Measurements from ENCODE around the gene KCNMB2. TPM values are rescaled to one million over a fixed set of nuclear protein-coding genes. Genes with fewer than 3 reads are reported as not detected.

The KCNMB2 gene
- polyA plus RNA-seq, 1 experiment, result not detected

DNA sequence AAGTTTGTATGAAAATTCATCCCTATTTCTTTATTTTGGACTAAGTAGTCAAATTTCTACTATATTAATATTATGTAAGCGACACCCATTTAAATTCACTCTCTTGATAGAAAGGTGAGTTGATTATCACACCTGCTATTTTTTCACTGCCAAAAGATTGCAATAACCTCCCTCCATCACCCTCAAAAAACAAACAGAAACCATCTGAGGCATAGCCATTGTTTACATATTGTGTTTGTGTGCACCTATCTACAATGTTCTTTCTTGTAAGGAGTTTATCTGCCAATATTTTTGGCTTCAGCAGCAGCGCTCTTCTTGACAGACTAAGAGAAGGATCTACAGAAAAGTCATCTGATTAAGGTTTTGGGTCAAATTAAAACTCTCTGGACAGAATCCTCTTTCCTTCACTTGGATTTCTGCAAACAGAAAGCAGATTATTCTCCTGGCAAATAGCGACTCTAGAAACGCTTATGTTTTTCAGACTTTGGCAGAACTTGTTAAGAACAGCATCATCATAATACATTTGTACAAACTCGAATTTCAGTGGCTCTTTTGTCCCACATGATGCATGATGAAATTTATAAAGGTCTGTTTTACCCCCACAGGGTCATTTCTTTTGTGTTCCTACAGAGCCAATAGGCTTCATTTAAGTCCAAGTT, 48.6 kb downstream of the KCNMB2 start:
- POLR2A ChIA-PET, result no interaction called here
- H3K27me3 ChIP-seq (ENCODE audit: control insufficient read depth, insufficient read depth, low read length), result no peaks in the 10 kb centered on the region
- TF ChIP-seq, protein P1, sequence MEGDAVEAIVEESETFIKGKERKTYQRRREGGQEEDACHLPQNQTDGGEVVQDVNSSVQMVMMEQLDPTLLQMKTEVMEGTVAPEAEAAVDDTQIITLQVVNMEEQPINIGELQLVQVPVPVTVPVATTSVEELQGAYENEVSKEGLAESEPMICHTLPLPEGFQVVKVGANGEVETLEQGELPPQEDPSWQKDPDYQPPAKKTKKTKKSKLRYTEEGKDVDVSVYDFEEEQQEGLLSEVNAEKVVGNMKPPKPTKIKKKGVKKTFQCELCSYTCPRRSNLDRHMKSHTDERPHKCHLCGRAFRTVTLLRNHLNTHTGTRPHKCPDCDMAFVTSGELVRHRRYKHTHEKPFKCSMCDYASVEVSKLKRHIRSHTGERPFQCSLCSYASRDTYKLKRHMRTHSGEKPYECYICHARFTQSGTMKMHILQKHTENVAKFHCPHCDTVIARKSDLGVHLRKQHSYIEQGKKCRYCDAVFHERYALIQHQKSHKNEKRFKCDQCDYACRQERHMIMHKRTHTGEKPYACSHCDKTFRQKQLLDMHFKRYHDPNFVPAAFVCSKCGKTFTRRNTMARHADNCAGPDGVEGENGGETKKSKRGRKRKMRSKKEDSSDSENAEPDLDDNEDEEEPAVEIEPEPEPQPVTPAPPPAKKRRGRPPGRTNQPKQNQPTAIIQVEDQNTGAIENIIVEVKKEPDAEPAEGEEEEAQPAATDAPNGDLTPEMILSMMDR (IDR thresholded peaks at IDR 0.05; ENCODE audit: insufficient read depth, low read depth, low read length), result no peak
- no peak overlapping the region for H3K4me3 ChIP-seq (ENCODE audit: low read depth, low read length)
- DNase-seq (ENCODE audit: low read depth), result no peak
- H3K36me3 ChIP-seq (ENCODE audit: control insufficient read depth, insufficient read depth, low read length), result no peaks in the 10 kb centered on the region
- CTCF ChIA-PET, result no interaction called here

DNA sequence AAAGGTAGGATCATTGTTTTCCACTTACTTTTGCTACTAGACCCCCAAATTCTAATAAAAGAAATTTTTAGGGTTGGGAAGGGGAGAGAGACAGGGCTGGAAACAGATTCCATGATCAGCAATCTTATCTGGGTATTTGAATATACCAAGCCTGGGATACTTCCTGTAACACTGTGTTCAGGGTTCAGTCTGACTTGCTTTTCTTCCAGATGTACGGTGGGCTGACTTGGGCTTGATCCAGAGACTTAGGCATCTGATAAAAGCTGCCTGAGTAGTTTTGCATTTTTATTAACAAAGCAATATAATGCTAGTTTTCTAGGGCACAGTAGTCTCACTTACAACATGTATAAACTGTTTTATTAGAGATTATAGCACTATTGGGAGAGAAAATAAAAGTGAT, 49.2 kb downstream of the KCNMB2 start:
- TF ChIP-seq, protein P1 (IDR thresholded peaks at IDR 0.05; ENCODE audit: insufficient read depth, low read depth, low read length), result no peak
- ChIA-PET CTCF (no interaction called here), POLR2A (no interaction called here)
- H3K4me3 ChIP-seq (ENCODE audit: low read depth, low read length), result no peak overlapping the region
- H3K27me3 ChIP-seq (ENCODE audit: control insufficient read depth, insufficient read depth, low read length), result no peaks in the 10 kb centered on the region
- DNase-seq (ENCODE audit: low read depth), result no peak
- H3K36me3 ChIP-seq (ENCODE audit: control insufficient read depth, insufficient read depth, low read length), result no peaks in the 10 kb centered on the region

DNA sequence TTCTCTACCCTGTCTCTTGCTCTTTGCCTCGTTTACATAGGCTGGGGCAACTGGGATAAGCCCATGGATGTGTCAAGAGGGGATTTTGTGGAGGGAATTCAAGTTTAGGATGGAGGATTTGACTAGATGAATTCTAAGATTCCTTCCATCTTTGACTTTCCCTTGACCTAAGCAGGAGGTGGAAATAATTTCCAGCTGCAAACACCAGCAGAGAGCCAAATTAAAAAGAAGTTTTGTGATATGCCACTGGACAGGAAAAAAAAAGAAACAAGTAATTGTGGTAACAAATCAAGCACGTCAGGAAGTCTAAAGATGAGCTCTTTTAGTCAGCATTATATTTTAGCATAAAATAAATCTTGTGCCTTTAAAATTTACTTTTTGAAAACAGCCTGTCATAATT, 49.8 kb downstream of the KCNMB2 start:
- POLR2A ChIA-PET, result no interaction called here
- TF ChIP-seq, protein P1 (IDR thresholded peaks at IDR 0.05; ENCODE audit: insufficient read depth, low read depth, low read length), result no peak
- Histone ChIP-seq H3K36me3 (ENCODE audit: control insufficient read depth, insufficient read depth, low read length) (no peaks in the 10 kb centered on the region), H3K27me3 (ENCODE audit: control insufficient read depth, insufficient read depth, low read length) (no peaks in the 10 kb centered on the region), H3K4me3 (ENCODE audit: low read depth, low read length) (no peak overlapping the region)
- CTCF ChIA-PET, result no interaction called here
- DNase-seq (ENCODE audit: low read depth), result no peak

DNA sequence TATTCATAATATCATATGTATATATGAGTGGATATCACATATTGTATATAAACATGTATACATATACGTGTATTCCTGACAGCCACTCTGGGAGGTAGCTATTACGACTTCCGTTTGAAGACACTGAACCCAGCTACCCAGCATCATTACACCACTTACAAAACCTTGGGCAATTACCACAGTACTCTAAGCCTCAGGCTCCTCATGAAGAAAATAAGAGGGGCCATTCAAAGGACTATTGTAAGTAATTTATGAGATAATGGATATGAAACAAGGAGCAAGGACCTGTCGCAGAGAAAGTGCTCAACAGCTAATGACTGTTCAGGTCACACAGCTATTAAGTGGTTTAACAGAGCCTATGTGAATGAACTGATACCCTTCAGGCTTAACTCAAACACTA, 52.4 kb downstream of the KCNMB2 start:
- Histone ChIP-seq H3K36me3 (ENCODE audit: control insufficient read depth, insufficient read depth, low read length) (no peaks in the 10 kb centered on the region), H3K4me3 (ENCODE audit: low read depth, low read length) (no peak overlapping the region), H3K27me3 (ENCODE audit: control insufficient read depth, insufficient read depth, low read length) (no peaks in the 10 kb centered on the region)
- TF ChIP-seq, protein P1 (IDR thresholded peaks at IDR 0.05; ENCODE audit: insufficient read depth, low read depth, low read length), result no peak
- ChIA-PET POLR2A (no interaction called here), CTCF (no interaction called here)
- DNase-seq (ENCODE audit: low read depth), result no peak

DNA sequence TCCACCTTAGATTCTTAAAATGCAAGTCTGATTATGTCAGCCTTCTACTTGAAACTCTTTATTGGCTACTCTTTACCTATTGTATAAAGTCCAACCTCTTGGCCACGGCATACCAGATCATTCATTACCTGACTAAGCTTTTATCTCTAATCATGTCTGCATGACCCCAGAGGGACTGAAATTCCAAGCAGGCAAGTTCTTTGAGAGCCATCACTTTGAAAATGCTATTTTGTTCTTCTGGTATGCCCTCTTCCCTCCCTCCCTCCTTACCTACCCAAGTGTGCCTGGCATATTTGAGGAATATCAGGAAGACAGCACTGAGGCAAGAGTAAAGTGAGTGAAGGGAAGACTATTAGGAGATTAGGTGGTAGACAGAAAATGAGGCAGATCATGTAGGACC, 57.5 kb downstream of the KCNMB2 start:
- Histone ChIP-seq H3K4me3 (ENCODE audit: low read depth, low read length) (no peak overlapping the region), H3K36me3 (ENCODE audit: control insufficient read depth, insufficient read depth, low read length) (no peaks in the 10 kb centered on the region), H3K27me3 (ENCODE audit: control insufficient read depth, insufficient read depth, low read length) (no peaks in the 10 kb centered on the region; the same call in 1 of the 2 replicates)
- DNase-seq (ENCODE audit: low read depth), result no peak
- ChIA-PET POLR2A (no interaction called here), CTCF (no interaction called here)
- TF ChIP-seq, protein P1 (IDR thresholded peaks at IDR 0.05; ENCODE audit: insufficient read depth, low read depth, low read length), result no peak
